NCI-H2196 treated with DMSO at 0.1 percent for 48 hours (cell line): Measurements from ENCODE around the gene MARK4.

ENCODE experiments used
- DNase-seq: peaks from one replicate; lab custom pipeline; 2025; ENCODE audit not compliant: unreplicated experiment; lab: John Stamatoyannopoulos, UW

MARK4 gene

GRCh38 chr19:45271098-45271734, 20.1 kb downstream of the MARK4 start:
- DNase-seq, result no peak

GRCh38 chr19:45271735-45272108, 20.7 kb downstream of the MARK4 start:
- DNase-seq, result no peak

GRCh38 chr19:45273521-45273855, 22.4 kb downstream of the MARK4 start:
- DNase-seq, result no peak

DNA sequence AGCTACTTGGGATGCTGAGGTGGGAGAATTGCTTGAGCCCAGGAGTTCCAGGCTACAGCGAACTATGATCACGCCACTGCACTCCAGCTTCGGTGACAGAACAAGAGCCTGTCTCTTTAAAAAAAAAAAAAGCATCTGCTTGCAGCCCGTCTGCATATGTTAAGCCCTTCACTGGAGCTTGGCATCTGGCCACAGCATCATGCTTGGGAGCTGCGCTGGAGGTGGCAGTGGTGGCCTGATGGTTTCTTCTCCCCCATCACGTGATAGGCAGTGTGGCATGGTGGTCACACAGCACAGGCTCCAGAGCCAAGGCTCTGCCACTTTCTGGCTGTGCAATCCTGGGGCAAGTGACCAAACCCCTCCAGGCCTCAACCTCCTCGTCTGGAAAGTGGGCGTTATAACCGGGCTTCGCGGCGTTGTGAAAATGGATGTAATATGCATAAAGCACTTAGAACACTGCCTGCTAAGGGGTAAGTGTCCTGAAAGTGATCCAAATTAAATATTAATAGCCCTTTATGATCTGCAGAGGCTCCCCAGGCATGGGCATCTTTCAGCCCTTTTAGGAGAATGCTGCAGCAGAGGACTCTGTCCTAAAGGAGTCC, 24.4 kb downstream of the MARK4 start:
- no peak for DNase-seq

GRCh38 chr19:45276284-45276687, 25.2 kb downstream of the MARK4 start:
- no peak for DNase-seq

DNA sequence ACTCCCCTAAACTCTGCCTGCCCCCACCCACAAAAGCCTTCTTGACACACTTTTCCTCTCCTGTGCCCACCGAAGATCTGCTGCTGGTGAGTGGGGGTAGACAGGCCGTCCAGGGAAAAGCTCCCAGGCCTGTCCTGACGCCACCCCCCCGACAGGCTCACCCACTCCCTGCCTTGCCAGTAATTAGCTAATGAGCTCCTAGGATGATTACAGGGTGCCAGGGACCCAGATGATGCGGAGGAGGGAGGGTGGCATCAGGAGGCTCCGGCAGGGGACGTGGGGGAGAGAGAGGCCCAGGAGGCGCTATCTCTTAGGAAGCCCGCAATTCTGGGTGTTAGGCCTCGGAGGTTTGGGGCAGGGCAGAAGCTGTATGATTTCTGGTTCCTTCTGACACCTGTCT, 27.0 kb downstream of the MARK4 start:
- no peak for DNase-seq

DNA sequence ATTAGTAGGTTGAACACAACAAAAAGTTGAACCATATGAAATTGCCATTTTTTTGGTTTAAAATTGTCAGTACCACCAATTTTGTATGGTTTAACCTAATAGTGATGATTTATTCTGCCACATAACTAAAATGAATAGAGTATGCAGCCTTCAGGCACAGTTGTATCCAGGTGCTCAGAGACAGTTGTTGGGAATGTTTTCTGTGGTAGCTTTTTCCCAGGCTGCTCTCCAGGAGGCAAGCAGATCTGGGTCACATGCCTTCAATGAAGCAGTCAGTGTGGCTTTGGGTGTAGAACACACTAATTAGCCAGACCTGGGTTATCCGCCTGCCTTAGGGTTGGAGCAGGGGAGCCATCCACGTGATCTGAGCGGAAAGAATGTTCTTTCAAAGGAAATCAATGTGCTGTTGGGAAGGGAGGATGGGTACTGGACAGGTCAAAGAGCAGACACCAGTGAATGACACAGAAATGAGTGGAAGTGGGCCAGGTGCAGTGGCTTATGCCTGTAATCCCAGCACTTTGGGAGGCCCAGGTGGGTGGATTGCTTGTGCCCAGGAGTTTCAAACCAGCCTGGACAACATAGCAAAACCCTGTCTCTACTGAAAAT, 28.6 kb downstream of the MARK4 start:
- no peak for DNase-seq

DNA sequence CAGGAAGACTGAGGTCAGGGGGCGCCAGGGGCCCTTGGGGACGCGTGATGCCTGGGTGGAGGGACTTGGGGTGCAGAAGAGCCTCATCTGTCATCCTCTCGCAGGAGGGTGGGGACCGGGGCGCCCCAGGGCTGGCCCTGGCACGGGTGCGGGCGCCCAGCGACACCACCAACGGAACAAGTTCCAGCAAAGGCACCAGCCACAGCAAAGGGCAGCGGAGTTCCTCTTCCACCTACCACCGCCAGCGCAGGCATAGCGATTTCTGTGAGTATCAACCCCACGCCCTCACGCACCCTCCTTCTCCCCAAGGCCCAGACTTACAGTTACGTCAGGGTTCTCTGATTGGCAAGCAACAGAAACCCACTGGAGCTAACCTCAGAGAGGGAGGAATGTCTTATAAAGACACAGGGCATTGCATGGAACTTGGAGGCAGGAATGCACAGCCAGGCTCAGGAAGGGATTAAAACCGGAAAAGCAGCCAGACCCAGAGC, 29.4 kb downstream of the MARK4 start:
- no peak for DNase-seq

DNA sequence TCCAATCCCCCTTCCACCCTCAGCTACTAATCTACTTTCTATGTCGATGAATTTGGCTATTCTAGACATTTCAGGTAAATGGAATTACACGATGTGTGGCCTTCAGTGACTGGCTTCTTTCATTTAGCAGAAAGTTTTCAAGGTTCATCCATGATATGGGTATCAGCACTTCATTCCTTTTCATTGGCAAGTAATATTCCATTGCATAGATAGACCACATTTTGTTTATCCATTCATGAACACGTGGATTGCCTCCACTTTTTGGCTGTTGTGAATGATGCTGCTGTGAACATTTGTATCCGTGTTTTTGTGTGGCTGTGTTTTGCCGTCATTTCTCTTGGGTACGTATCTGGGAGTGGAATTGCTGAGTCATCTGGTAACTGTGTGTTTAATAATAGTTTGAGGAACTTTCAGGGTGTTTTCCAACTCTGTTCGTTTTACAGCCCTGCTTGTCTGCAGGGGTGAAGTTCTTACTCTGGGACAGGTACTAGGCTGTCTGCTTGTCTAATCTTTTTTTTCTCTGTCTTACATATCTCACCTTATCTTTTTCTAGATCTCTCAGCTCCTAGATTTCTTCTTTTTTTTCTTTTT, 32.5 kb downstream of the MARK4 start:
- no peak for DNase-seq

- no peak for DNase-seq
Observed at GRCh38 chr19:45290381-45290931, 39.4 kb downstream of the MARK4 start.

DNA sequence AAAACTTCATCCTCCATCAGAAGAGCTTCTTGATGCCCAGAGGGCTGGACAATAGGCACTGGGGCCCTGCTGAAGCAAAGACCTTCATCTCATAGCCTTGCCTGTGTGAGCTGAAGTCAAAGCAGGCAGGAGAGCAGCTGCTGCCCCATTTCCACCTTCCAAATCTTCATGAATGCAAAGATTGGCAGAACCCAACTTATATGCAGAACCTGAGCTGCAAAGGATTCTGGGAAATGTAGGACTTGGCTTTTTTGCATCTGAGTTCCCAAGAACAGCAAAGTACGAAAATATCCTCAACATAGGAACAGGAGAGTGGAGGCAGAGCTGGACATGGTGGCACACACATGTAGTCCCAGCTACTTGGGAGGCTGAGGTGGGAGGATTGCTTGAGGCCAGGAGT, 40.8 kb downstream of the MARK4 start:
- no peak for DNase-seq

- no peak for DNase-seq
Observed at GRCh38 chr19:45293682-45294081, 42.6 kb downstream of the MARK4 start.

DNA sequence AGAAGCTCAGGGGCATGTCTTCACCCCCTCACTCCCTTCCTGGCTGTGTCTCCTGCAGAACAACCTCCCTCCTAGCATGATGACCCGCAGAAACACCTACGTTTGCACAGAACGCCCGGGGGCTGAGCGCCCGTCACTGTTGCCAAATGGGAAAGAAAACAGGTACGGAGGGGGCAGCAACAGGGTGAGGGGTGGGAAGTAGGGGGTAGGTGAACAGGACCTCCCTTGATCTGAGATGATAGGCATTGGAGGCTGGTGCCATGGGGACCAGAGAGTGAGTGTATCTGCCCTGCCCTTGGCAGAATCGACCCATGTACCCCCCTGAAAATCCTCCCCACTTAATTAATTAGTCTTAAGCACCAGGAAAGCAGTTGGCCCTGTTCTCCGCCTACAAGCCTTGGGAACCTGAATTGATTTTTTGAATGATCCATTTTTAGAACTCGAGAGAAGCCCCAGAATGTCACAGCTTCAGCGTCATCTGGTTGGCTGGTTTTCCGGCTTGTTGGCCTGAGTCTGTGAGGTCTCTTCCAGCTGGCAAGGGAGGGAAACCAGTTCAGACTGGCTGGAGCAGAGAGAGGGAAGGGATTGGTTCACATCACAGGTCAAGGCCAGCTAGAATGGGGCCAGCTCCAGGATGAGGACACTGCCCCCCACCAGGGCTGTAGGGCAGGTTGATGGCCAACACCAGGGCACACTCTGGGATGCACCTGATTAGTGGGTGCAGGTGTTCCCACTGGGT, 43.4 kb downstream of the MARK4 start:
- no peak for DNase-seq

GRCh38 chr19:45295873-45296272, 44.8 kb downstream of the MARK4 start:
- DNase-seq, result no peak

DNA sequence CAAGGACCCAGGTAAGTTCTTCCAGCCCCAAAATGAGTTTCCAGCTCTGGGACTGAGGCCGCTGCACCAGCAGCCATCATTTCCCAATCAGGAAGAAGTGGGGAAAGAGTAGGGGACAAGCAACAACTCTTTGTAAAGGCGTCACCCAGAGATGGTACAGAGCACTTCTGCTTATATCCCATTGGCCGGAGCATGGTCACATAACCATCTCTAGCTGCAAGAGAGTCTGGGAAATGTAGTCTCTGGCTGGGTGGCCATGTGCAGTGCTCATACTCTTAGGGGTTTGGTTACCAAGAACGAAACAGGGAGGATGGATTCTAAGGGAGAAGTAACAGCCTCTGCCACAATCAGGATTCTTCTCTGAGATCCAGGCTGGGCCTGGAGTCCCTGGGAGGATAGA, 45.3 kb downstream of the MARK4 start:
- DNase-seq, result no peak

DNA sequence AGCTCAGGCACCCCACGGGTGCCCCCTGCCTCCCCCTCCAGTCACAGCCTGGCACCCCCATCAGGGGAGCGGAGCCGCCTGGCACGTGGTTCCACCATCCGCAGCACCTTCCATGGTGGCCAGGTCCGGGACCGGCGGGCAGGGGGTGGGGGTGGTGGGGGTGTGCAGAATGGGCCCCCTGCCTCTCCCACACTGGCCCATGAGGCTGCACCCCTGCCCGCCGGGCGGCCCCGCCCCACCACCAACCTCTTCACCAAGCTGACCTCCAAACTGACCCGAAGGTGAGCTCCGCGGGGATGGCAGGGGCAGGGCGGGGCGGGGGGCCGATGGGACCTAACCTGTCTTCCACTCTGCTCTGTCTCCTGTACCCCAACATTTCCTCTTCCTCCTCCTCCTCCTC, 46.6 kb downstream of the MARK4 start:
- DNase-seq, result peak; percentile 15

DNA sequence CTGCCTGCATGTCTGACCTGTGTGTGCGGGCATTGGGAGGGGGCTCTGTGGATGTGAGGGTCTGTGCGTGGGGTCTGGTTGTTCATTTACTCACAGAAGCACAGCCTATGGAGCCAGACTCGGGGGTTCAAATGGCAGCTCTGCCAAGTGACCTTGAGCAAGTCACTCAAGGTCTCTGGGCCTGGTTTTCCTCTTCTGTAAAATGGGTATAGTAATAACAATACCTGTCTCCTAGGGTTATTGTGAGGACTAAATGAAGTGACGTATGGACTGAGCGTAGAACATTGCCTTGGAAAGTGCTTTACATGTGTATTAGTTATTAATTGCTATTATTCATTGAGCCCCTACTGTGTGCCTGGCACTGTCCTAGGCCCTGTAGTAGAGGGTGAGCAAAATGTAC, 47.2 kb downstream of the MARK4 start:
- no peak for DNase-seq

DNA sequence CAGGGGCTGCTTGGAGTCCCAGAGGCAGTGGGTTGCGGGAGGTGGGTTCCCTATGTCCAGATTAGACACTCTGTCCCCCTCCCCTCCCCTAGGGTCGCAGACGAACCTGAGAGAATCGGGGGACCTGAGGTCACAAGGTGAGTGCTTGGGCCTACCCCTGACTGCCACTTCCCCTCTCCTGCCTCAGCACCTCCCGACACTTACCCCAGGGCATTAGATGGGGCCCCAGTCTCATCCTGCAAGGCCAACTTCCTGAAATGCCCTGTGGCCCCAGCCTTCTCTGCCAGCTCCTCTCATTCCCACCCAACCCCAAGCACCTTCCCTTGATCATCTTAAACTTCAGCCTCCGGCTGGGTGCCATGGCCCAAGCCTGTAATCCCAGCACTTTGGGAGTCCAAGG, 48.6 kb downstream of the MARK4 start:
- no peak for DNase-seq

DNA sequence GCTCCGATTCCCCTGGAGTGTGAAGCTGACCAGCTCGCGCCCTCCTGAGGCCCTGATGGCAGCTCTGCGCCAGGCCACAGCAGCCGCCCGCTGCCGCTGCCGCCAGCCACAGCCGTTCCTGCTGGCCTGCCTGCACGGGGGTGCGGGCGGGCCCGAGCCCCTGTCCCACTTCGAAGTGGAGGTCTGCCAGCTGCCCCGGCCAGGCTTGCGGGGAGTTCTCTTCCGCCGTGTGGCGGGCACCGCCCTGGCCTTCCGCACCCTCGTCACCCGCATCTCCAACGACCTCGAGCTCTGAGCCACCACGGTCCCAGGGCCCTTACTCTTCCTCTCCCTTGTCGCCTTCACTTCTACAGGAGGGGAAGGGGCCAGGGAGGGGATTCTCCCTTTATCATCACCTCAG, 51.3 kb downstream of the MARK4 start:
- no peak for DNase-seq

DNA sequence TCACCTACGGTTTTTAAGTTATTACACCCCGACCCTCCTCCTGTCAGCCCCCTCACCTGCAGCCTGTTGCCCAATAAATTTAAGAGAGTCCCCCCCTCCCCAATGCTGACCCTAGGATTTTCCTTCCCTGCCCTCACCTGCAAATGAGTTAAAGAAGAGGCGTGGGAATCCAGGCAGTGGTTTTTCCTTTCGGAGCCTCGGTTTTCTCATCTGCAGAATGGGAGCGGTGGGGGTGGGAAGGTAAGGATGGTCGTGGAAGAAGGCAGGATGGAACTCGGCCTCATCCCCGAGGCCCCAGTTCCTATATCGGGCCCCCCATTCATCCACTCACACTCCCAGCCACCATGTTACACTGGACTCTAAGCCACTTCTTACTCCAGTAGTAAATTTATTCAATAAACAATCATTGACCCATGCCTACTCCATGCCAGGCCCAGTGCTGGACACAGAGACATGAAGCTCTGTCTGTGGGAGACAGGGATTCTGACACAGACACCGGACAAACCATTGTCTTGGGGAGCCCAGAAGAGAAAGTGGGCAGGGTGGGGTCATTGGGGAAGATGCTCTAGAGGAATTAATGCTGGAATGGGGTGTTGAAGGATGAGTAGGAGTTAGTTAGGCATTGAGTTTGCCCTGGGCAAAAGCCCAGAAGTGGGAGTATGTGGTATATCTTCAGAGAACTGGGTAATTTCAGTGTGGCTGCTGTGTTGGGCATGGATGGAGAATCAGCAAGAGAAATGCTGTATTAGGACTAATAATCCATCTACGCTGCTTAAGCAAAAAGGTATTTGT, 52.4 kb downstream of the MARK4 start:
- DNase-seq, result no peak
